ENCODE data around the gene KRT81. TPM values are rescaled to one million over a fixed set of nuclear protein-coding genes. Genes with fewer than 3 reads are reported as not detected.
A peak's percentile ranks its signal among the peaks of the same experiment; 100 is the strongest.

KRT81 gene
- polyA plus RNA-seq, 3 donors, result not detected

DNA sequence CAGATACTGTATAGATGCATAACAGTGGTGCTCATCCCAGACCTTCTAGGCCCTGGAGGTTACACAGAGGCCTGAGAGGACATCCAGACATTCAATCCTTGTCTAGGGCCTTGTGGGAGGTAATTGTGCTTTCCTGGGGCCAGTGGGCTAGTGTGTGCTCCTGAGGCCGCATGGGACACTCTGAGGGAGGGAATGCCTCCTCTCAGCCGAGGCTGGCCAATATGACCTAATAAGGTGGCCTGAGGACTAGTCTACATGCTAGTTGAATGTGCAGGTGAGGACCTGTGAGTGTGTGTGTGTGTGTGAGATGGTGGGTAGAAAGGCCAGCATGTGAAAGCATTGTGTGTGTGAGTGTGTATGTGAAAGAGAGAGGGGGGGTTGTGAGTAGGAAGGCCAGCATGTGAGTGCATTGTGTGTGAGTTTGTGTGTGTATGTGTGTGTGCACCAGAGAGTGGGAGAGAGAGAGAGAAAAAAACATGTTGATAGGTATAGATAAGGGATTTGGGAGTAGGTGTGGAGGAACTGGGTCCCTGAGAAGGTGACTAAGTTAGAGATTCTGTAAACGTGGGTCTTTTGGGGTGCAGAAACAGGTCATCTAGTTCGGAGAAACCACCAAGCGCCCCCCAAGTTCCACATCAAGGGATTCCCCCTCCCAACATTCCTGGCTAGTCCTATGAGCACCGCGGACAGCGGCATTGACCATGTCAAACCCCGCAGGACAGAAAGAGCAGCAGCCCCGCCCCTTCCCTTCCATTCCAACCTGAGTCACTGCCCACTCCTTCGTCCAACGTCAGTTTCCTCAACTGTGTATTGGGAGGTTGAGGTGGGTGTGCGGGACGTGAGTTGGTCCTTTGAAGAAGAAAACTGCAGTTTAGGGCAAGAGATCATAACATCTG lies 9.7 kb upstream of the KRT81 start:
- intact Hi-C loops (cut with micrococcal nuclease), result no loop called here
- peaks cover 23 to 37% of the 10 kb centered on the region in 2 donors for H3K27me3 ChIP-seq (ENCODE audit: control insufficient read depth in 2 of 2, insufficient read depth in 2 of 2, low read length in 2 of 2)
- no peak overlapping the region for H2AFZ ChIP-seq (ENCODE audit: insufficient read depth, low read depth, low read length, poor library complexity, severe bottlenecking)
- Mint-ChIP-seq H3K4me1 (peaks cover 13% of the 10 kb centered on the region), H3K27ac (no peak overlapping the region), H3K36me3 (peaks cover 3 to 4% of the 10 kb centered on the region in 2 donors), H3K27me3 (ENCODE audit: low read depth in 3 of 3) (peaks cover 33 to 38% (median 38%) of the 10 kb centered on the region in 3 donors), H3K4me3 (no peak overlapping the region), H3K9me3 (peaks cover 0 to 6% (median 0%) of the 10 kb centered on the region in 7 donors)
- H3K9ac ChIP-seq (ENCODE audit: insufficient read depth, low read length, poor library complexity, severe bottlenecking), result no peak overlapping the region
- no peaks in the 10 kb centered on the region for H4K20me1 ChIP-seq (ENCODE audit: insufficient read depth, low read length)
- no peak for DNase-seq
- 88% methylated on average over 5 of the region's 14 CpGs for WGBS (ENCODE audit: insufficient coverage)
- H3K9me3 ChIP-seq (replicated peaks in 1 of 2; ENCODE audit: control insufficient read depth in 1 of 2, insufficient read depth in 1 of 2, low read length in 2 of 2), result no peaks in the 10 kb centered on the region
- TF ChIP-seq CTCF (IDR thresholded peaks at IDR 0.05), result no peak
- no peak overlapping the region for H3K27ac ChIP-seq (ENCODE audit: low read depth in 1 of 2, low read length in 2 of 2)
- H3K4me2 ChIP-seq (replicated peaks; ENCODE audit: extremely low read depth, low read length, poor library complexity, severe bottlenecking), result no peak overlapping the region
- no peaks in the 10 kb centered on the region for H3K36me3 ChIP-seq (replicated peaks in 1 of 2; ENCODE audit: control insufficient read depth in 1 of 2, insufficient read depth in 2 of 2, low read length in 2 of 2)
- no peaks in the 10 kb centered on the region for H3K79me2 ChIP-seq (ENCODE audit: insufficient read depth, low read length)
- H3K4me3 ChIP-seq (replicated peaks in 1 of 3; ENCODE audit: low read depth in 2 of 3, low read length in 3 of 3), result no peak overlapping the region
- H3K4me1 ChIP-seq (ENCODE audit: control insufficient read depth in 1 of 2, insufficient read depth in 2 of 2, low read length in 2 of 2), result peaks cover 6 to 11% of the 10 kb centered on the region in 2 donors

- Histone ChIP-seq H3K4me2 (replicated peaks; ENCODE audit: extremely low read depth, low read length, poor library complexity, severe bottlenecking) (no peak overlapping the region), H3K27me3 (ENCODE audit: control insufficient read depth in 2 of 2, insufficient read depth in 2 of 2, low read length in 2 of 2) (peaks cover 23 to 26% of the 10 kb centered on the region in 2 donors), H4K20me1 (ENCODE audit: insufficient read depth, low read length) (no peaks in the 10 kb centered on the region), H3K4me3 (replicated peaks in 1 of 3; ENCODE audit: low read depth in 2 of 3, low read length in 3 of 3) (no peak overlapping the region), H3K9ac (ENCODE audit: insufficient read depth, low read length, poor library complexity, severe bottlenecking) (no peak overlapping the region), H3K9me3 (replicated peaks in 1 of 2; ENCODE audit: control insufficient read depth in 1 of 2, insufficient read depth in 1 of 2, low read length in 2 of 2) (no peaks in the 10 kb centered on the region), H3K79me2 (ENCODE audit: insufficient read depth, low read length) (no peaks in the 10 kb centered on the region), H3K36me3 (replicated peaks in 1 of 2; ENCODE audit: control insufficient read depth in 1 of 2, insufficient read depth in 2 of 2, low read length in 2 of 2) (no peaks in the 10 kb centered on the region), H3K27ac (ENCODE audit: low read depth in 1 of 2, low read length in 2 of 2) (no peak overlapping the region), H2AFZ (ENCODE audit: insufficient read depth, low read depth, low read length, poor library complexity, severe bottlenecking) (no peak overlapping the region), H3K4me1 (ENCODE audit: control insufficient read depth in 1 of 2, insufficient read depth in 2 of 2, low read length in 2 of 2) (peaks cover 23 to 32% of the 10 kb centered on the region in 2 donors)
- Mint-ChIP-seq H3K9me3 (peaks cover 0 to 6% (median 0%) of the 10 kb centered on the region in 7 donors), H3K4me1 (peaks cover 31% of the 10 kb centered on the region), H3K27me3 (ENCODE audit: low read depth in 3 of 3) (peaks cover 17 to 28% (median 25%) of the 10 kb centered on the region in 3 donors), H3K4me3 (peak overlapping the region in 1 of 2 donors; percentile 54), H3K27ac (no peak overlapping the region), H3K36me3 (peaks cover 3 to 7% of the 10 kb centered on the region in 2 donors)
- no peak for DNase-seq
- TF ChIP-seq CTCF (IDR thresholded peaks at IDR 0.05), result no peak
- whole genome bisulfite sequencing (ENCODE audit: insufficient coverage), result 60% methylated on average over 1 of the region's 4 CpGs
- intact Hi-C loops (cut with micrococcal nuclease), result no loop called here
These were observed 7.4 kb upstream of the KRT81 start for GRCh38 chr12:52298677-52299190.

All from CD14-positive monocyte (primary cell).